AG04449 (cell line): ENCODE data around the gene SEMA4B.
"Not testable (repeated sequence)": the region's sequence is repeated elsewhere in the genome, so short reads cannot be mapped to it uniquely, and the experiment has no call there.

ENCODE experiments used
- CTCF ChIA-PET: fragments of 350-600 bp; formaldehyde crosslinking; extraction: SDS; loops from one replicate; lab custom pipeline; 2021; ENCODE audit warnings: antibody characterized with exemption; lab: Yijun Ruan, JAX
- POLR2A ChIA-PET: fragments of 400-600, 350-600 bp; formaldehyde crosslinking; extraction: SDS; loops from one replicate; lab custom pipeline; 2020; ENCODE audit warnings: antibody characterized with exemption, inconsistent platforms; lab: Yijun Ruan, JAX
- DNase-seq: peaks from one replicate; pipeline ENCODE4 v3.0.0-alpha.2; 2010; ENCODE audit warnings: low read depth, low spot score
- H3K4me3 ChIP-seq: 2 replicates; pipeline ENCODE4 v1.5.1; 2011; ENCODE audit warnings: low read depth, mild to moderate bottlenecking, control low read depth, low read length
- TF ChIP-seq, protein P1 (sequence below): IDR thresholded peaks from one replicate; pipeline ENCODE4 v1.5.1; 2011; ENCODE audit warnings: mild to moderate bottlenecking, moderate library complexity, low read length, control low read depth, inconsistent platforms; ENCODE audit not compliant: insufficient read depth; ENCODE audit errors: missing control alignments

The SEMA4B gene

DNA sequence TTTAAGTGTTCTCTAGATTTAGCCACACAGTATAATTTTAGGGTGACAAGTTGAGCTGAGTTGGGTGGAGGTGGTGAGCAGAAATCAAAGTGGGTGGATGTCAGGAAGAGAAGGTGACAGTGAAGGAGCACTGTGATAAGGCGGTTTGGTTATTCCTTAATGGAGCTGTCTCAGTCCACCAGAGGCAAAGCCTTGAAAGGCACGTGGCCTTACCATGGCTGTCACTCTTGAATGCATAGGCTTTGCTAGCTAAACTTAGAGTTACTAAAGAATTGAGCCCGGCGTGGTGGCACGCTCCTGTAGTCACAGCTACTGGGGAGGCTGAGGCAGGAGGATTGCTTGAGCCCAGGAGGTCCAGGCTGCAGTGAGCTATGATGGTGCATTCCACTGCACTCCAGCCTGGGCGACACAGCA is 47.7 kb downstream of the SEMA4B start:
- H3K4me3 ChIP-seq = no peak overlapping the region
- no peak for DNase-seq
- TF ChIP-seq, protein P1, sequence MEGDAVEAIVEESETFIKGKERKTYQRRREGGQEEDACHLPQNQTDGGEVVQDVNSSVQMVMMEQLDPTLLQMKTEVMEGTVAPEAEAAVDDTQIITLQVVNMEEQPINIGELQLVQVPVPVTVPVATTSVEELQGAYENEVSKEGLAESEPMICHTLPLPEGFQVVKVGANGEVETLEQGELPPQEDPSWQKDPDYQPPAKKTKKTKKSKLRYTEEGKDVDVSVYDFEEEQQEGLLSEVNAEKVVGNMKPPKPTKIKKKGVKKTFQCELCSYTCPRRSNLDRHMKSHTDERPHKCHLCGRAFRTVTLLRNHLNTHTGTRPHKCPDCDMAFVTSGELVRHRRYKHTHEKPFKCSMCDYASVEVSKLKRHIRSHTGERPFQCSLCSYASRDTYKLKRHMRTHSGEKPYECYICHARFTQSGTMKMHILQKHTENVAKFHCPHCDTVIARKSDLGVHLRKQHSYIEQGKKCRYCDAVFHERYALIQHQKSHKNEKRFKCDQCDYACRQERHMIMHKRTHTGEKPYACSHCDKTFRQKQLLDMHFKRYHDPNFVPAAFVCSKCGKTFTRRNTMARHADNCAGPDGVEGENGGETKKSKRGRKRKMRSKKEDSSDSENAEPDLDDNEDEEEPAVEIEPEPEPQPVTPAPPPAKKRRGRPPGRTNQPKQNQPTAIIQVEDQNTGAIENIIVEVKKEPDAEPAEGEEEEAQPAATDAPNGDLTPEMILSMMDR = no peak
- CTCF ChIA-PET = interaction anchor here (0.9 to 2.9 kb wide), 8 partner anchors 11 to 637 kb away, joined by 3 to 13 read pairs (median 4); partner anchors contain the start of genes CIB1, GDPGP1 and NGRN
- POLR2A ChIA-PET = interaction anchor here (1.4 kb wide), 1 partner anchor 15 kb away, joined by 4 read pairs; the partner anchor contains the start of genes CIB1 and GDPGP1

DNA sequence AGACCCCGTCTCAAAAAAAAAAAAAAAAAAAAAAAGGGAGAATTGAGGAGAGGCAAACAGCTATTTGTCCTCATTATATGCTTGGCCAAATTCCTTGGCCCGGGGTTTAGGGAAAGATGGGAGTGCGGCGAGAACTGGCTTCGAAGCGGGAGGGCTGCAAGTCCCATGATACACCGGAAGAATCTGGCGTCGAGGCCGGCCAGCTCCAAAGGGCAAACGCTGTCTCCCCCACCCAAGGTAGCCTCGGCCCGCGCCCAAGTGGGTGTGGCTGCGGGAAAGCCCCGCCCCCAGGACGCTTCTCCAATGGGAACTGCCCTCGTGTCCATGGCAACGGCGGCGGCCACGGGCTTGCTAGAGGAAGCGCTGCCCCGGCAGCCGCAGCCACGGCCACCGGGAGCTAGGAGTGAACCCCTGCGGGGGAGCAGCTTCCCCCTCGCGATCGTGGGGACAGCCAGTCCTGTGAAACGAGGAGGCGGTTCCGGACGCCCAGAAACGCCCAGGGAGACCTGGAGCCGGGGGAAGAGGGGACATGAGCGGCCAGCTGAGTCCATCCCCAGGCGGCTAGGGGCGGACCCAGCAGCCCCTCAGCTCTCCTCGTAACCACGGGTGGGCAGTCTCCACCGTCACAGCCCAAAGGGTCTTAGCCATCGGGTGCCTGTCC is 48.2 kb downstream of the SEMA4B start, which contains the start of gene TTLL13:
TTLL13 (plus strand) TSS at position 354 of the 661 bp plus-strand sequence. CDS start 1,075 bp downstream, outside the sequence.
- POLR2A ChIA-PET = interaction anchor here (1.4 kb wide), 1 partner anchor 16 kb away, joined by 4 read pairs; the partner anchor contains the start of genes CIB1 and GDPGP1
- peak within 1 kb of the TSS; percentile 70 for H3K4me3 ChIP-seq
- peak; percentile 12 for DNase-seq
- TF ChIP-seq, protein P1 = no peak
- CTCF ChIA-PET = interaction anchor here (0.9 to 2.9 kb wide), 6 partner anchors 11 to 52 kb away, joined by 3 to 13 read pairs (median 4); partner anchors contain the start of genes CIB1, GDPGP1 and NGRN

DNA sequence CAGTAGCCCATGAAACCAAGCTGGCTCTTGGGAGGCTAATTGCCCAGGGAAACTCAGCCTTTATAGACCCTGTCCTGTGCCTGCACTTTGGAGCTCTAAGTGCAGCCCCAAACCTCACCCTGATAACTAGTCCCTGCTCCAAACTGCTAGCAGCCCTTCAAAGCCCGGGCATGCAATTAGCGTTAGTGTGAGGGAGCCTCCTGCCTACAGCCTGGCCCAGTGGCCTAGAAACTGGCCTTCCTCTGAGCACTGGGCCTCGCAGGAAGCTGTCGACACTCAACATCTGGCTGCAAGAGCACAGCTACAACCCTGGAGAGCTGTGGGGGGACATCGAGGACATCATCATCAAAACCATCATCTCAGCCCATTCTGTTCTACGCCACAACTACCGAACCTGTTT is 56.6 kb downstream of the SEMA4B start:
- TF ChIP-seq, protein P1 = no peak
- ChIA-PET CTCF (no interaction called here), POLR2A (no interaction called here)
- no peak for DNase-seq
- H3K4me3 ChIP-seq = no peak overlapping the region

DNA sequence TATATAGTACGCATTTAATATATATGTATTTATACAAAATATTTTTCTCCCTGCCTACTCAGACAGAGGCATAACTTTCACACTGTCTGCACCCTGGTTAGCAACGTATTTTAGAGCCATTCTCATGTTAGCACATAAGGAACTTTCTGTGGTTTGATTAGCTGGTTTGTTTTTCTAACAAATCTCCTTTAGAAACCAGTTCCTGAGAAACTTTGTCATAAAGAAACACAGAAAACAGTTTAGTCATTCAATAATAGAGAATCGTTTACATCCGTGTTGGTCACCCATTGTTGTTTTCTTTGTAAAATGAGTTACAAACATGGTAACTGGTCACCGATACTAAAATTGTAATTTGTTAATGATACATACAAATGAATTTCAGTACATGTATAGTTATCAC is 58.4 kb downstream of the SEMA4B start:
- TF ChIP-seq, protein P1 = no peak
- ChIA-PET CTCF (no interaction called here), POLR2A (no interaction called here)
- DNase-seq = no peak
- no peak overlapping the region for H3K4me3 ChIP-seq

DNA sequence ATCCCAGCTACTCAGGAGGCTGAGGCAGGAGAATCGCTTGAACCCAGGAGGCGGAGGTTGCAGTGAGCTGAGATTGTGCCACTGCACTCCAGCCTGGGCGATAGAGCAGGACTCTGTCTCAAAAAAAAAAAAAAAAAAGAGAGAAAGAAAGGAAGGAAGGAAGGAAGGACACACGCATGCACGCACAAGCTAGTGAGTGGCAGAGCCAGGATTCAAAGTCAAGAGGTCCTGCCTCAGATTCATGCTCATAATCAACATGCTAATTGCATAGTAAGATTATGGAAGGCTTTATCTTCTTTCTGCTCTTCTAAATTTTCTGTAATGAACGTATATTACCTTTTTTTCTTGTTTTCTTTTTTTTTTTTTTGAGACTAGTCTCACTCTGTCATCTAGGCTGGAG is 59.6 kb downstream of the SEMA4B start:
- H3K4me3 ChIP-seq, DNase-seq, POLR2A ChIA-PET, CTCF ChIA-PET: not testable (repeated sequence)

DNA sequence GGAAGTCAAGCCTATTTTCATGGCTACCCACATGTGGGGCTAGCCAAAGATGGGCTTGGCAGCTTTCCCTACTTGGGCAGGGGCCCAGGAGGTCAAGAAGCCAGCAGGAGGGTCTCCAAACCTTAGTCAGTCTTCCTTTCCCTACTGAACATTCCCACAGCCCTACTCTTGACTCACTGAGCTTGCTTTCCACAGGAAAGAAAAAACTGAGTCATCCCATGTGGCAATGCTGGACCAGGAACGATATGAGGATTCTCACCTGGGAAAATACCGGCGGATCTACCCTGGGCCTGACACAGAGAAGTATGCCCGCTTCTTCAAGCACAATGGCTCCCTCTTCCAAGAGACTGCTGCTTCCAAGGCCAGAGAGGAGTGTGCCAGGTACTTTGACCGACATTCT is 60.7 kb downstream of the SEMA4B start:
- ChIA-PET POLR2A (no interaction called here), CTCF (interaction anchor here (1.0 to 1.2 kb wide), 2 partner anchors 13 to 673 kb away, joined by 3 read pairs; partner anchors contain the start of gene TTLL13)
- H3K4me3 ChIP-seq = no peak overlapping the region
- no peak for DNase-seq
- TF ChIP-seq, protein P1 = no peak

DNA sequence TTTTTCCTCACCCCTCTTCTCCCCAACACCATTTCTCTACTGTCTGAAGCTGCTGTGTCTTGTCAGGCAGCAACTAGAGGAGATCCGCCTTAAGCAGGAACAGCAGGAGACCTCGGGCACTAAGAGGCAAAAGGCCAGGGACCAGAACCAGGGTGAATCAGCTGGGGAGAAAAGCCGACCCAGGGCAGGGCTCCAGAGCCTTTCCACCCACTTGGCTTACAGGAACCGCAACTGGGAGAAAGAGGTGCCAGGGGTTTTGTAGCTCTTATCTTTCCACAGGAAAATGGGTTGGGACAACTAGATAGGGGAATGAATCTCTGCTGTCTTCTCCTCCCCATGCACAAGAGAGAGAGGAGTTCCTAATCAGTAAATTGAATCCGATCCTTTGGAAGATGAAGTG is 61.3 kb downstream of the SEMA4B start:
- no peak overlapping the region for H3K4me3 ChIP-seq
- CTCF ChIA-PET = interaction anchor here (1.0 to 1.2 kb wide), 2 partner anchors 13 to 672 kb away, joined by 3 read pairs; partner anchors contain the start of gene TTLL13
- DNase-seq = no peak
- TF ChIP-seq, protein P1 = no peak
- POLR2A ChIA-PET = no interaction called here
